HG02970 (cell line): Measurements from ENCODE around the gene CTBP2.

Source experiments
- ATAC-seq: cut with Tn5 transposase; IDR thresholded peaks from one replicate; pipeline ENCODE4 v1.9.1; 2021; ENCODE audit warnings: mild to moderate bottlenecking, moderate library complexity, moderate number of reproducible peaks; ENCODE audit not compliant: unreplicated experiment, low FRiP score

CTBP2 gene

GRCh38 chr10:125056161-125057132 lies 103.9 kb downstream of the CTBP2 start:
- no peak for ATAC-seq

GRCh38 chr10:125055446-125055845 lies 104.9 kb downstream of the CTBP2 start:
- no peak for ATAC-seq

- ATAC-seq, result no peak
These were observed 105.6 kb downstream of the CTBP2 start for GRCh38 chr10:125054669-125055268.

- ATAC-seq, result no peak
These were observed 106.1 kb downstream of the CTBP2 start for GRCh38 chr10:125054216-125054615.

- ATAC-seq, result no peak
These were observed 108.2 kb downstream of the CTBP2 start for GRCh38 chr10:125052146-125052545.

GRCh38 chr10:125050383-125050782 lies 110.0 kb downstream of the CTBP2 start:
- no peak for ATAC-seq

- ATAC-seq, result no peak
These were observed 111.0 kb downstream of the CTBP2 start for GRCh38 chr10:125049216-125049881.

GRCh38 chr10:125048094-125048864 lies 112.1 kb downstream of the CTBP2 start:
- no peak for ATAC-seq

- no peak for ATAC-seq
These were observed 116.3 kb downstream of the CTBP2 start for GRCh38 chr10:125043841-125044658.

- ATAC-seq, result no peak
These were observed 118.4 kb downstream of the CTBP2 start for GRCh38 chr10:125041856-125042506.

GRCh38 chr10:125039354-125039769 lies 121.0 kb downstream of the CTBP2 start:
- ATAC-seq, result no peak

- ATAC-seq, result no peak
These were observed 121.7 kb downstream of the CTBP2 start for GRCh38 chr10:125038637-125039036.

GRCh38 chr10:125037145-125037877 lies 123.1 kb downstream of the CTBP2 start:
- no peak for ATAC-seq

- no peak for ATAC-seq
These were observed 124.6 kb downstream of the CTBP2 start for GRCh38 chr10:125035588-125036295.

- no peak for ATAC-seq
These were observed 125.2 kb downstream of the CTBP2 start for GRCh38 chr10:125035136-125035535.

- ATAC-seq, result no peak
These were observed 125.7 kb downstream of the CTBP2 start for GRCh38 chr10:125034675-125035074.

GRCh38 chr10:125033146-125033924 lies 127.0 kb downstream of the CTBP2 start:
- ATAC-seq, result no peak
